GM12891 (cell line): ENCODE data around the gene RABL6.

Experiments used
- POLR2A ChIP-seq: IDR thresholded peaks from 2 replicates; pipeline ENCODE4 v1.6.1; 2011; ENCODE audit warnings: low read depth, low read length, control low read depth
- POLR2AphosphoS5 ChIP-seq: IDR thresholded peaks from 2 replicates; pipeline ENCODE4 v1.6.1; 2011; ENCODE audit warnings: low read depth, low read length, control low read depth
- SPI1 ChIP-seq: IDR thresholded peaks from 2 replicates; pipeline ENCODE4 v1.6.1; 2011; ENCODE audit warnings: low read depth, low read length, control low read depth

DNA sequence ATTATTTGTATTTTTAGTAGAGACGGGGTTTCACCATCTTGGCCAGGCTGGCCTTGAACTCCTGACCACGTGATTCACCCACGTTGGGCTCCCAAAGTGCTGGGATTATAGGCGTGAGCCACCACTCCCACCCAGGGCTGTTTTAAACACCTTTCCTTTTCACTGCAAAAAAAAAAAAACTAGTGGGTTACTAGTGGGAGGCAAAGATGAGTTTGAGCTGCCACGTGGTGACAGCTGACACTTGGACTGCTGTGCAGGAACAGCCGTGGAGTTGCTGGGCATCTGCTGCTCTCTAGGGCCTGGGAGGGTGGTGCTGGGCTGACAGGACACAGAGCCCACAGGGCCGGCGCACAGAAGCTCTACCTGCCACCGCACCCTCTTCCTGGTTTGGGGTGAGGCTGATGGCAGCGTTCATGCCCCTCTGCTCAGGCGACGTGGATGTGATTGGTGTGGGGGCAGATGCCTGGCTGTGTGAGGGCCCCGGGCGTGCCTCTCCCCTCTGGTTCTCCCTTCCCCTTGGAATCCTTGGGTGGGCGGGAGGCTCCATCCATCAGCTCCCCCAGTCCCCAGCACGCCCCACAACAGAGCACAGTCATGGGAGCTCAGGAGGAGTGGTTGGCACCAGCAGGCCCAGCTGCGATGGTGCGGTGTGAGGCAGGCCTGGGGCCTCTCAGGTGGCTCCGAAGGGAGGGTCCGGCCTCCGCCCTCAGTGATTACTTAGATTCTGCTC lies 16.9 kb downstream of the RABL6 start:
- TF ChIP-seq POLR2AphosphoS5 (no peak), POLR2A (no peak), SPI1 (no peak)
